NK-92 (cell line): ENCODE results near the gene NAT9.

Experiments
- DNase-seq: peaks from one replicate; lab custom pipeline; 2025; ENCODE audit not compliant: unreplicated experiment; lab: John Stamatoyannopoulos, UW

Gene NAT9

DNA sequence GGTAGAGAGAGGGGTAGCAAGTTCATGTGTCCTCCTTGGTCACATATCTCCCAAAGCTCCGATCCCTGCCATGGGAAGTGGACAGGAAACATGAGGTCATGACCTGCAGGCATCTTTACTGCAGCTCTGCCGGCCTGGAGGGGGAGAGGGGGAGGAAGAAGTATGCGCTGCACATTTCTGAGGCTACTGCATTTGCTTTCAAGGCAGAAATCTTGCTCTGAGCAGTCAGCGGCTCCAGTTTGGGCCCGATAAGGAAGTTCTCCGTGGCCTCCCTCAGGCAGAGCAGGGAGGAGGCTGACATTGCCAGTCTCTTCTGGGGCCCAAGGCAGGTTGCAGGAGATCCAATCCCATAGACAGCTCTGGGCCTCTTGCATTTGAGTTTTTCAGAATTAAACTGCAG, 29.2 kb downstream of the NAT9 start:
- no peak for DNase-seq

DNA sequence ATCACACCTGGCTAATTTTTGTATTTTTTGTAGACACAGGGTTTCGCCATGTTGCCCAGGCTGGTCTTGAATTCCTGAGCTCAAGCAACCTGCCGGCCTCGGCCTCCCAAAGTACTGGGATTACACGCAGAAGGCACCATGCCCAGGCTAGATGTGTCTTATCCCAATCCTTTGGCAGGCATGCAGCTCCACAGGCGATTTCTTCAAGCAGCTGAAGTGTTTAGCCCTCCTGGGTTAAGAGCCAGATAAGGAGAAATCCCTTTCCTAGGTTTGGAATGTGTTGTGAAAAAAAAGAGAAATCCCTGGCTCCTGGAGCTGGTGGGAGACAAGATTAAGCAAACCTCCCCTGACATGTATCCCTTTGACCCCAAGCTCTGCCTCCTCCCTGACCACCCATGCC, 29.8 kb downstream of the NAT9 start:
- DNase-seq: no peak

- DNase-seq: no peak
These were observed 30.5 kb downstream of the NAT9 start for GRCh38 chr17:74745548-74746177.

GRCh38 chr17:74744714-74745547, 31.2 kb downstream of the NAT9 start:
- no peak for DNase-seq

- no peak for DNase-seq
These were observed 31.8 kb downstream of the NAT9 start for GRCh38 chr17:74744349-74744713.

DNA sequence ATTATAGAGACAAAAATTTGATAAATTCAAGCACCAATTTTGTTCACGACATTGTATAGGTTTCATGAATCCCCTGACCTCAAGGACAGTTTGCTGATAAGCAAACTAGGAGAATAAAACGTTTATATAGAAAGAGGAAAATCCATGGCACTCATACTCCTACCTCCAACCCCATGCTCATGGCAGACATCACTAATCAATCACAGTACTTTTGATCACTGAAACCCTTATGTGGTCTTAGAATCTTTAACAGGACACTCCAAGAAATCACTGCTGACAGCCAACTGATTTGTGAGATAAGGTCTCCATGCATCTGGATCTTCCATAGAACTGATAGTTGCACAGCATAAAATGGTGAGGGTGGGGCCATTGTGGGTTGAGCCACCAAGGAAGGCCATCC, 32.4 kb downstream of the NAT9 start:
- no peak for DNase-seq

DNA sequence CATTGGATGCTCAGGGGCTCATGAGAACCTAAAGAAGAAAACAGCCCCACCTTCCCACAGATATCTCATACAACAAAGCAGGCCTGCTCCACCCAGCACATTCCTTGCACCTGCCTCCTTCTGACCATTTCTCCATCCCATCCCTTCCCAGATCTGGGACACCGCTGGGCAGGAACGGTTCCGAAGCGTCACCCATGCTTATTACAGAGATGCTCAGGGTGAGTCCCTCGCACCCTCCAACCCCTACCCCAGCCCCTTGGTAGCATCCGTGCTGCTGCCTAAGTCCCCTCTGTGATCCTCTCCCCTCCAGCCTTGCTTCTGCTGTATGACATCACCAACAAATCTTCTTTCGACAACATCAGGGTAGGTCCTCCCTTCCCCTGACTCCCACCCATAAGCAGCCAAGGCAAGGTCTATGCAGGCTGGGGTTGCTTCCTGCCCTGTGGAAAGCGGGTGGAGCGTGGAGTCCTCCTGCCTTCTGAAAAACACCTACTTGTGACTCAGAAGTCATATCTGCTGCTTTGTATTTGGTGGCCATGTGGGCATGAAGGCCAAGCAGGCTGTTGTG, 33.1 kb downstream of the NAT9 start:
- DNase-seq: no peak

DNA sequence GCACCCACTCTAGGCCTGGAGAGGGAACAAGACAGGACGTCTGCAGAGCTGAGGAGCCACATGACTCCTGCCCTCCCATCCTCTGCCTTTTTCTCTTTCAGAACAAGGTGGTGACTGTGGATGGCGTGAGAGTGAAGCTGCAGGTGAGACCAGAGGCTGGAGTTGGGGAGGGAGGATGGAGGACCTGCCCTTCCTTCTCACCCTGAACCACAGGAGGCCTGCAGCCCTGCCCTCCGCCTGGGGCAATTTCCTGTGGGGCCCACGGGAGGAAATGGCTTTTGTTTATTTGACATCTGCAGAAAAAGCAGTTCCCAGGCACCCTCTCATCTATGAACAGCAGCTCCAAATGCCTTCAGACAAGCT, 34.0 kb downstream of the NAT9 start:
- no peak for DNase-seq

GRCh38 chr17:74740641-74741387, 35.3 kb downstream of the NAT9 start:
- DNase-seq: no peak

GRCh38 chr17:74740173-74740572, 36.0 kb downstream of the NAT9 start:
- no peak for DNase-seq

GRCh38 chr17:74739227-74739831, 36.8 kb downstream of the NAT9 start:
- no peak for DNase-seq

DNA sequence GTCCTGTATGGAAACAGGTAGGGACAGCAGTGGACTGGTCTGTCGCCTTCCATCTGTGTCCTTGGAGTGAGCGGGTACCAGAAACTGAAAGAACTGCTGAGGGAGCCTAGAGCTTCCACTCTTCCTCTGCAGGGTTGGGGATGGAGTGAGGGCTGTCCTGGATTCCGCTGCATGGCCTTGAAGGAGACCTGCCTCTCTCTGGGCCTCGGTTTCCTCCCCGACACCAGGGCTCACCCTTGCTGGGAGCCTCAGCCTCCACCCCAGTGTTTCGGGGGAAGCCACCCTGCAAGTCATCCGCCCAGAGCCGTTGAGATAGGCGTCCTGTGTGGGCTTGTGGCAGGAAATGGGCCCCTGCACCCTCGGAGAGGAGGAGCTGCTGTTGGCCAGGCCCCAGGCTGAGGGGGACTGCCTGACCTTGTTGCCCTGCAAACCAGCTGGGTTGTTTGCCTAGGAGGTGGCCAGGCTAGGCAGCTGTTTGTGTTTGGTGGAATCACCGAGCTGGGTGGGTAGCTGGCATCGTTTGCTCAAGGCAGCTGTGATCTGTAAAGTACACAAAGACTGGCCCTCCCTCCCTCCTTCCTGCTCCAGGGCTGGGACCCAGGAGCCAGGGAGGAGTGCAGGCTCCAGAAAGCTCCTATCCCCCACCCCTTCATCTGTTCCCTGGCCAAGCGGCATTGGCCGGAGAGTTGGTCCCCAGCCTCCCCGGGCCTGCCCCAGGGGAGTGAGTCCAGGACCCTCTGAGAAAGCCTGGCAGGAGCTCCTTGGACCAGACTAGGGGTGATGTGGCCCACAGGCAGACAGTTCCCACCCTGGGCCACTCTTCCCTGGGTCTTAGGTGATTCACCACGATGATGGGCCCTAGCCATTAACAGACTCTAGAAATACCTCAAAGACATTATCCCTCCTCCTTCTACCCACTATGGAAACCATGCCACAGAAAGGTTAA, 37.8 kb downstream of the NAT9 start:
- no peak for DNase-seq

GRCh38 chr17:74737299-74738050, 38.7 kb downstream of the NAT9 start:
- no peak for DNase-seq

GRCh38 chr17:74736513-74737298, 39.4 kb downstream of the NAT9 start, which contains the start of gene RAB37:
Gene RAB37 (plus strand): TSS chr17:74737256. CDS start chr17:74737273, 17 bp downstream.
- DNase-seq: no peak

DNA sequence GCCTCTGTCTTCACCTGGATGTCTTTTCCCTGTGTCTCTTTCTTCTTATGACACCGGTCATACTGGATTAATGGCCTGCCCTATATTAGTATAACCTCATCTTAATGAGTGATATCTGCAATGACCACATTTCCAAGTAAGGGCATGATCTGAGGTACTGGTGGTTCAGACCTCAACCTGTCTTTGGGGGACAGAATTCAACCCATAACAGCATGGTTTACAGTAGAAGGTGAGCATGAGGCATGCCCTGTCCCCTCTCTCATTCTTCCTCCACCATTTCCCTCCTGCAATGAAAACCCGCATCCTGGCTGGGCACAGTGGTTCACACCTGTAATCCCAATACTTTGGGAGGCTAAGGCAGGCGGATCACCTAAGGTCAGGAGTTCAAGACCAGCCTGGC, 41.9 kb downstream of the NAT9 start:
- DNase-seq: no peak

- no peak for DNase-seq
These were observed 42.6 kb downstream of the NAT9 start for GRCh38 chr17:74733365-74734122.

DNA sequence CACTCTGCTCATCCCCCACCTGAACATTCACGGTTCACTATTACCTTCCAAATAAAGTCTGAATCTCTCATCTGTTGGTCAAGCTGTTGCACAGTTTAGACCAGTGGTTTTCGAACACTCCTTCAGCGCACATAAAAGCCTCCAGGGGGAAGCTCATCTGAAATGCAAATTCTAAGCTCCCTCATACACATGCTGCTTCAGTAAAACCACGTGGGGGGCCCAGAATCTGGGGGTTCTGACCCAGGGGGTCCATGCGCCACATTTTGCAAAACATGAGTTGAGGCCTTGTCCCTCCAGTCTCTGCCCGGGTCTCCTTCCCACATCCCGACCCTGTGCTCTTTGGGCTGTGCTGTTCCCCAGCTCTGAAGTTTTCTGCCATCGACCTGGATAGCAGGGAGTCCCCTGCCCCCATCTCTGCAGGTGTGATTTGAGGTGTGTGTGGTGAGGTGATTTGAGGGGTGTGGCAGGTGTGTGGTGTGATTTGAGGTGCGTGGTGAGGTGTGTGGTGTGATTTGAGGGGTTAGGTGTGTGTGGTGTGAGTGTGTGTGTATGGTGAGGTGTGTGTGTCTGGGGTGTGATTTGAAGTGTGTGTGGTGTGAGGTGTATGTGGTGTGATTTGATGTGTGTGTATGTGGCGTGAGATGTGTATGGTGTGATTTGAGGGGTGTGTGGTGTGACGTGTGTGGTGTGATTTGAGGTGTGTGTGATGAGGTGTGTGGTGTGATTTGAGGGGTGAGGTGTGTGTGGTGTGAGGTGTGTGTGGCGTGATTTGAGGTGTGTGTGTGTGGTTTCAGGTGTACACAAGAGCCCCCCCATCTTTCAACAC, 43.9 kb downstream of the NAT9 start:
- DNase-seq: no peak
